CD4-positive, alpha-beta T cell treated with Interleukin-10 for 1 hour (primary cell): ENCODE measurements around the gene TBC1D16.
A peak's percentile ranks its signal among the peaks of the same experiment; 100 is the strongest.

Source experiments
- DNase-seq: peaks from one replicate; pipeline ENCODE4 v3.0.0-alpha.2; 2020

The TBC1D16 gene

GRCh38 chr17:79987187-79987934, 48.3 kb downstream of the TBC1D16 start:
- DNase-seq: no peak

- no peak for DNase-seq
Measured at GRCh38 chr17:79986411-79987186, 49.1 kb downstream of the TBC1D16 start.

GRCh38 chr17:79985943-79986391, 49.7 kb downstream of the TBC1D16 start:
- DNase-seq: no peak

- DNase-seq: no peak
Measured at GRCh38 chr17:79985361-79985942, 50.2 kb downstream of the TBC1D16 start.

GRCh38 chr17:79984877-79985276, 50.8 kb downstream of the TBC1D16 start:
- no peak for DNase-seq

- no peak for DNase-seq
Measured at GRCh38 chr17:79984045-79984840, 51.4 kb downstream of the TBC1D16 start.

GRCh38 chr17:79983456-79983855, 52.2 kb downstream of the TBC1D16 start:
- DNase-seq: no peak

- no peak for DNase-seq
Measured at GRCh38 chr17:79982986-79983385, 52.7 kb downstream of the TBC1D16 start.

GRCh38 chr17:79981661-79982101, 54.0 kb downstream of the TBC1D16 start:
- DNase-seq: no peak

GRCh38 chr17:79981090-79981489, 54.6 kb downstream of the TBC1D16 start:
- no peak for DNase-seq

- no peak for DNase-seq
Measured at GRCh38 chr17:79980246-79981043, 55.2 kb downstream of the TBC1D16 start.

- no peak for DNase-seq
Measured at GRCh38 chr17:79979816-79980215, 55.9 kb downstream of the TBC1D16 start.

GRCh38 chr17:79979221-79979741, 56.4 kb downstream of the TBC1D16 start:
- DNase-seq: no peak

GRCh38 chr17:79978548-79978855, 57.2 kb downstream of the TBC1D16 start:
- no peak for DNase-seq

GRCh38 chr17:79977708-79978547, 57.7 kb downstream of the TBC1D16 start:
- no peak for DNase-seq

GRCh38 chr17:79977161-79977631, 58.5 kb downstream of the TBC1D16 start:
- no peak for DNase-seq

- DNase-seq: no peak
Measured at GRCh38 chr17:79976451-79976850, 59.2 kb downstream of the TBC1D16 start.

- DNase-seq: no peak
Measured at GRCh38 chr17:79975498-79976134, 60.1 kb downstream of the TBC1D16 start.

- DNase-seq: peak; percentile 5
Measured at GRCh38 chr17:79974566-79975497, 60.8 kb downstream of the TBC1D16 start.
